Iris pigment epithelial cell (primary cell): ENCODE measurements around the gene IFIT1.

Source experiments
- DNase-seq: peaks from one replicate; pipeline ENCODE4 v3.0.0-alpha.2; 2011; ENCODE audit warnings: low read depth

The IFIT1 gene, protein sequence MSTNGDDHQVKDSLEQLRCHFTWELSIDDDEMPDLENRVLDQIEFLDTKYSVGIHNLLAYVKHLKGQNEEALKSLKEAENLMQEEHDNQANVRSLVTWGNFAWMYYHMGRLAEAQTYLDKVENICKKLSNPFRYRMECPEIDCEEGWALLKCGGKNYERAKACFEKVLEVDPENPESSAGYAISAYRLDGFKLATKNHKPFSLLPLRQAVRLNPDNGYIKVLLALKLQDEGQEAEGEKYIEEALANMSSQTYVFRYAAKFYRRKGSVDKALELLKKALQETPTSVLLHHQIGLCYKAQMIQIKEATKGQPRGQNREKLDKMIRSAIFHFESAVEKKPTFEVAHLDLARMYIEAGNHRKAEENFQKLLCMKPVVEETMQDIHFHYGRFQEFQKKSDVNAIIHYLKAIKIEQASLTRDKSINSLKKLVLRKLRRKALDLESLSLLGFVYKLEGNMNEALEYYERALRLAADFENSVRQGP

DNA sequence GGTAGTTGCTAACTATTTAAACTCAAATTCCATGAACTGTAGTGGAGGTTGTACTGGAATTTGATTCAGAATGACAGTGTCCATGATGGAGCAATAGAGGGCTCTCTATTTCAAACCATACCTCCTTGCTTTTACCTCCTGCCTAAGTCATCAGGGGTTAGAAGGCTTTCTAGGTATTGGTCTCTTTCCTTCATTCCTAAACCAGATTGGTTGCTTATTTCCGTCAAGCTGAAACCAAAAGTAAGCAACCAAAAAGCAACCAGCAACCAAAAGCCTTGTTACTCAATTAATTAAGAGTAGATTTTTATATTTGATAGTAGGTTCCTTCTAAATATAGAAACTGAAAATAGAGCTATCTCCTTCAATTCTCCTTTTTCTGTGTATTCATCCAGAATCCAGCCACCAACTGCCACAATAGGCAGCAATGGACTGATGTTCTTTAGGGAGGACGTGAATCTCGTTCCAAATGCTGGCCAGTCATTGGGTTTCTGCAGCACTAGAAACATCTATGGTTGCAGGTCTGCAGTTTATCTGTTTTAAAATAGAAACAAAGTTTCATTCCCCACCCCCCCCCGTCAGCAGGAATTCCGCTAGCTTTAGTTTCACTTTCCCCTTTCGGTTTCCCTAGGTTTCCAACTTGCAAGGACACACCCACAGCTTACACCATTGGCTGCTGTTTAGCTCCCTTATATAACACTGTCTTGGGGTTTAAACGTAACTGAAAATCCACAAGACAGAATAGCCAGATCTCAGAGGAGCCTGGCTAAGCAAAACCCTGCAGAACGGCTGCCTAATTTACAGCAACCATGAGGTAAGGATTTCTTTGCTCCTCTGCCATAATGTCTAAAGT lies at the start of gene IFIT1:
Gene IFIT1, plus strand, starts transcription at position 717 of the 850 bp plus-strand sequence. Its CDS starts 90 bp downstream, at position 807.
- peak; percentile 93 for DNase-seq

DNA sequence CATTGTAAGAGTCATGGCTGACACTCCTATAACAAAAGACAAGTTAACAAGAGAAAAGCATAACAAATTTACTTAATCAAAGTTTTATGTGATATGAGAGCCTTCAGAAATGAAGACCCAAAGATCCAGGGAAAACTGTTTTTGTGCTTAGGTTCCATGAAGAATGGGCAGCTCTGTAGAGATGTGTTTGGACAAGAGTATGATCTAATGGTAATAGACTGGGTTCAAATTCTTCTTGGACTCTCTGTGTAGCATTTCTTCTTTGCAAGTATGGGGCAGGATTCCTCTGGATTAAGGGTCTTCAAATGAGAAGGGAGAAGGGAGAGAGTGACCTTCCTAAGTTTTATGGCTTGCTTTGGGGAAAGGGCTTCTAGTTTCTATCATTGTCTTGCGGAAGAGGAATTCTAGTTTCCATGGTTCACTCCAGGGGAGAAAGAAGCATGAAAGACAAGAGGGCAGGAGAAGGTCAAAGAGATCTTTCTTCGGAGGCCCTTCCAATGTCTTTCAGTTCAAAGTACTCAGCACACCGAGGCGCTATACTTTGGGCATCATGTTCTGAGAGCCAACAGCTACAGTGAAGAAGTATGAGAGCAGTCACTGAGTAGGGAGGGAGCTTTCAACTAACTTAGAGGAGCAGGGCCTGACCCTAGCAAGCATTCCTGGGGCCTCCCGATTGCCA lies 49.2 kb upstream of the IFIT1 start:
- no peak for DNase-seq

DNA sequence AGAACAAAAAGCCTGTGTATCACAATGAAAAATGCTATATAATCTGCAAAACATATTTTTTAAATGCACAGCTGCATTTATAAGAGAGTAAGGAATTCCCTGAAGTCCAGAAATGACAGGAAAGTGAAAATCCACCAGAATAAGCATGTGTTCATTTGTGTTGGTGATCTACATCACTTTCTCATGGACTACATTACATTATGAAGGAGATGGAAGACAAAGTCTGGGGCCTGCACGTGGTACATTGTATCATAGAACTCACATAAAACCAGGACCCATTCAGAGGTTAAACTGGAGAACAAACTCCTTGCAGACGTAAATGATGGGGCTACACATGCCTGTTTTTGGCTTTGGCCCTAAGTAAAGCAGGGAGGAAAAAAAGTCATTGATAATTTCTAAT lies 48.3 kb upstream of the IFIT1 start:
- DNase-seq: no peak

DNA sequence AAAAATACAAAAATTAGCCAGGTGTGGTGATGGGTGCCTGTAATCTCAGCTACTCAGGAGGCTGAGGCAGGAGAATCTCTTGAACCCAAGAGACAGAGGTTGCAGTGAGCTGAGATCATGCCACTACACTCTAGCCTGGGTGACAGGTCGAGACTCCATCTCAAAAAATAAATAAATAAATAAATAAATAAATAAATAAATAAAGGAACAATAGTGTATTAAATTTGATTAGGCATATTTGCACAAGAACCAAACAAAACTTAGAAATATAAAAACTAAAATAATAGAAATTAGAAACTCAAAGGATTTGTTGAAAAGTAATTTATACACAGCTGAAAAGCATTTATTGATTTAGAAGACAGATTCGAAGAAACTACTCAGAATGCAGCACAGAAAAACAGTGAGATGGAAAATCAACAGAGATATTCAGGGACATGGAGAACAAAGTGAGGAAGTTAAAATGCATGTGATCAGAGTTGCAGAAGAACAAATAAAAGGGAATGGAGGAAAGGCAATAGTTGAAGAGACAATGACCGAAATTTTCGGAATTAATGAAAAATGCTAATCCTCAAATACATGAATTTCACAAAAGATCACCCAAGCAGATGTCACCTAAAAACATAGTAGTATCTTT lies 46.9 kb upstream of the IFIT1 start:
- no peak for DNase-seq

DNA sequence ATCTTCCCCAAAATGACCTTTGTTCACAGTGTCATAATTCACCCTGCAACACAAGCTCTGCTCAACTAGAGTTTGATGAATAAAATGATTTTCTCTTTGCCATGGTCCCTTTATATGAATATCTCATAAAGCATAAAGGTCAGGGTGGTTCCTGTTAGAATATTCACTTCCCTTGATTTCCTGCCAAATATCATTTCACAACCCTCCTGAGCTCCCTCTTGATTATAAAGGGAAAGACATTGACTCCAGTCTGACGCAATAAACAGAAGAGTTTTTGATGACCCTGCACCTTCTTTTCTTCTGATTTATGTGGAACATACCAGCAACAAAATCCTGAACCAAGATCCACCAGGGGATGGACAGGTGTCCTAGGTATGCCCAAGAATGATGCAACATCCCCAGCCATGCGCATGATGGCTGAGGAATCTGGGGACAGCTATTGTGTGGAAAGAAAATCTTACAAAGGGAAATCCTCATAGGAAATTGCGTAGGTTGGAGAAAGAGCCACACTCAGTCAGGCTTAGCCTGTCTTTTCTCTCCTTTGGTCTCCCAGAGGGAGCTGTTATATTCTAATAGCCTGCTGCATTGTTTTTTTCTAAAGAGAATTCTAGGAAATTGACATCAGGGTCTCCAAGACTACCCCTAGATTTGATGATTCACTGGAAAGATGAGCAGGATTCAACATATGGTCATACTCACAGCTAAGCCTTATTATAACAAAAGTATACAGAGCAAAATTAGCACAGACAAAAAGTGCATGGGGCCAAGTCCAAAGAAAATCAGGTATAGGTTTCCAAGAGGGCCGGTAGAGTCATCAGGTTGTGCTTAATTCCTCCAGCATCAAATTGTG lies 45.8 kb upstream of the IFIT1 start:
- peak; percentile 90 for DNase-seq

DNA sequence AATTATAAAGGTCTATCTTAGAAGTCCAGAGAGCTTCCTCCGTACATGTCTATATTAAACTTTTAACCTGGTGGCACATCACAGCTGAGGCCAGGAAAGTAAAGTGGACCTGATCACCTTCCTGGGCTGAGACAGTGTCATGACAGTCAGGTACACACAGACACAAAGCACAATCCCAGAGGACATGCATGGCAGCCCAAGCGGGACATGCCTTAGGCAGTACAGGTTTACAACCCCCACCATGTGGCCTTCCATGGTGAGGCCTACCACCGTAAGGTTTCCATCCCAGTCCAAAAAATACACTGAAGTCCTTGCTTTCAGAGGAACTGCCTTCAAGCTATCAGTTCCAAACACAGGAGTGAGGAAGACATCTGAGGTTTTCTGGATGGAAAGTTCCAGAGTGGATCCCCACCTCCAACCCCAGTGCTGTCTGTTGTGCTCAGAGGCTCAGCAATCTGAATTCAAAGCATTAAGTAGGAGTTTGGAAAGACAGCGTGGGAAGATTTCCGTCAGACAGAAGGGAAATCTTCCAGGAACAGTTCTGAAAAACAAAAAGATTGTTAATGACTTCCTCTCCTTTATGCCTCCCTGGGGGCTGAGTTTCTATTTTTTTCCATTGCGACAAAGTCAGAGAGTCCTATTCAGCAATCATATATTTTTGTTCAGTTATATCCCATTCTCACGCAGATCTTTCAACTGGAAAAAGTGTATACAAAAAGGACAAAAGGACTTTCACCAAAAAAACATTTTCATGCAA lies 44.5 kb upstream of the IFIT1 start:
- no peak for DNase-seq

DNA sequence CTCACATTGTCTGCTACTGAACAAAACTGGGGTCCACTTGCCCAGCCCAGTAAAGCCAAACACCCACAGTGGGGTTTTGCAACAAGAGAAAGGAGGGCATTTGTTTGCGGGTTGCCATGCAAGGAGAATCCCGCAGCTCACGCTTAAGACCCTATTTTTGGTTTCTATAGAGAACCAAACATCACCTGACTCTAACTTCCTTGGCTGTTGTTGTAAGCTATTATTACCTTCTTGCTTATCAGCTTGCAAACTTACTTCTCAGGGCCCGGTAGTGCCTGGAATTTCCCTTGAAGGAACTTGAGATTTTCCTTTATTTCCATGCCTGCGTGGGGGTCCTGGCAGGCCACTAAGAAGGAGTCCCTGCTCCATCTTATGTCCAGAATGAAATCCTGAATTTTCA lies 43.9 kb upstream of the IFIT1 start:
- no peak for DNase-seq

DNA sequence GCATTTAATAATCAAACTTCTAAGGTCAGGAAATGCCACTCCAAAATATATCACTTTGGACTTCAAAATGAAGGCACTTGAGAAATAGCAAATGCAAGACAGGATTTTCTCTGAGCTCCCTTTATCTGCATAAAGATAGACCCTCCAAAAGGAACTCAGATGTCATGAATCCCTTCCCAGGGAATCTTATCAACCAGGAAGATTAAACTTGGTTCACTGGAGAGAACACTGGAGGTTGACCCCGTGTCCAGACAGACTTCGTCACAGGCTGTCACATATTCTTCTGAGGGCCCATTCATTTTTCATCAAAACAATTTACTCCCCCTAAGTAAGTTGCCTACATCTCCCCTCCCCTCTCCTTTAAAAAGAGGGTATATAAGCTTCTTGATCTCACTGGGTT lies 43.4 kb upstream of the IFIT1 start:
- no peak for DNase-seq

DNA sequence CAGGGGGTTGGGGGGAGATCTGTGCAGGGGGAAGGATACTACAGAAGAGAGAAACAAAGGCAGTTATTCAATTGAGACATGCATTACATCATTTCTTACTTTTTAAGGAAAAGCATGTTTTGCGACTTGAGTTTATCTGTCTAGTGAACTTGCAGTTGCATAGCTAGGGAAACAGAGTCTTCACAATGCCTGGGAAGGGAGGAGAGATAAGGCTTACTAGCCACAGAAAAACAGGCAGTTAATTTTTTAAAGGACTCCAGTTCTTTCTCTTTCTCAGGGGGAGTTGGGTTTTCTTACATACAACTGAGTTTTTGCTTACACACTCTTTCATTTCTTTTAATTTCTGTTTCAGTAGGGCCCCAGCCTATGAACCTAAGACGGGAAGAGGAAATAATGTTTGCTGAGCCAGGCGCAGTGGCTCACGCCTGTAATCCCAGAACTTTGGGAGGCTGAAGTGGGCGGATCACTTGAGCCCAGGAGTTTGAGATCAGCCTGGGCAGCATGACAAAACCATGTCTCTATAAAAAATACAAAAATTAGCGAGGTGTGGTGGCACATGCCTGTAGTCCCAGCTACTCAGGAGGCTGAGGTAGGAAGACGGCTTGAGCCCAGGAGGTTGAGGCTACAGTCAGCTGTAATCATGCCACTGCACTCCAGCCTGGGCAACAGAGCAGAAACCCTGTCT lies 41.6 kb upstream of the IFIT1 start:
- peak; percentile 42 for DNase-seq

DNA sequence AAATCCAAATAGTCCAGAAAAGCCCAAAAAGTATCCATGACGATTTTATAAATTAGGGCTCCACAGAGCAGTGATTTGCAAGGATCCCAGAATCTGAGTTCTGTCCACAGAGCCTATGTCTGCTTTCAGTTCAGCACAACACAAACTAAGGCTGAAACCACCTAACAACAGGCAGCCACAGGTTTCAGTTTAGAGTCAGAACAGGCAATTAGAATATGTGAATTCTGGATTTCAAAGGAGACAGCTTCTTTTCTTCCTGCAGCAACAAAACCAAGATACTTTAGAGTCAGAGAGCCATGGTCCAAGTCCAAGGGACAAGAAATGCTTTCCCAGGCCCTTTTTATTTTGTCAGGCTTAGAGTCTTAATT lies 41.0 kb upstream of the IFIT1 start:
- DNase-seq: peak; percentile 63

DNA sequence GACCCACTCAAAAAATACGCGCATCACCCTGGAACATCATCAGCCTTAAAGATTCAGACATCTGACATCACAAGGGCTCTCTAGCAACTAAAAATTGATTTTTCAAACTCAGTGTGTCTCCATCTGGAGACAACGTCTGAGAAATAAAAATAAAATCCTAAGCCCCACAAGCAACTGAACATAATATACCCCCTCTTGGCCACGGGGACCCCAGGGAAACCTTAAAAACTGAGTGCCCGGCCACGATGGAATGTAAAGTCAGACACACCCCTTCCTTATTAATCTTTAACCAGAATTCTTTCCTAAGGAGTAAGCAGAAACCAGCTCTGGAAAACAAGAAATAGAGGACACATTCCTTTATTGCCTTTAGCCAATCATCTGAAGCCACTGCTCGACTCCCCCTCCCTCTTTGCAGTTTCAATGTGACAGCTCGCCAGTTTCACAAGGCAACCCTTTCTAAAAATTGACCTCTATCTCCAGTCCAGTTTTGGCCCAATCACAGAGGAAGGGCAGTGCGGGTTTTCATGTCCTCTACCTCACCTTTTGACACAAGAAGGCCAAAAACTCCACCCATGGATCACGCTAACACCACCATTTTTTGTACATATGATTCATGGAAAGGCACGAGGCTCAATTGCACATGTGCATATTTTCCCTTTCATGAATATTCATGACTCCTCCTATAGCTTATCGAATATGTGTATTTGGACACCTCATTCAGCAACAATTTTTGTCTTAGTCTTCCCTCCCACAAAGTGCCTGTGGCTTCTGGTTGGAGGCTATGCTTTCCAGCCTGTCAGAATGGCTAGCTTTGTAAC lies 40.4 kb upstream of the IFIT1 start:
- DNase-seq: peak; percentile 98

DNA sequence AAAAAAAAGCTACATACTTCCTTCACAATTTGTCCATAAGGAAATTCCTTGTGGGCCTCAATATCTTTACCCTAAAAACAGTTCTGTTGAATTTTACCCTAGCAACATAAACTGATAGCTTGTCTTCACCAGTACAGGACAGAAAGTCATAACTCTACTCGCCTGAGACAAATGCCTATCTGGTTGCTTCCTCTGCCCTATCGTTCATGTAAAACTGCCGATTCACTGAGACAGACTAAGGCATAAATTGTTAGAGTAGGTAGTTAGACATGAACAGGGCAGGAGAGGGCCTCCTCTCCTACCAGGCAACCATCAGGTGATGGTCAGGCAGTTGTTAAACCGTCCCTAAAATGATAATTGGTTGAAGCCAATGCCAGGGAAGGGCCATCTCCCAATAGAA lies 39.6 kb upstream of the IFIT1 start:
- peak; percentile 25 for DNase-seq

DNA sequence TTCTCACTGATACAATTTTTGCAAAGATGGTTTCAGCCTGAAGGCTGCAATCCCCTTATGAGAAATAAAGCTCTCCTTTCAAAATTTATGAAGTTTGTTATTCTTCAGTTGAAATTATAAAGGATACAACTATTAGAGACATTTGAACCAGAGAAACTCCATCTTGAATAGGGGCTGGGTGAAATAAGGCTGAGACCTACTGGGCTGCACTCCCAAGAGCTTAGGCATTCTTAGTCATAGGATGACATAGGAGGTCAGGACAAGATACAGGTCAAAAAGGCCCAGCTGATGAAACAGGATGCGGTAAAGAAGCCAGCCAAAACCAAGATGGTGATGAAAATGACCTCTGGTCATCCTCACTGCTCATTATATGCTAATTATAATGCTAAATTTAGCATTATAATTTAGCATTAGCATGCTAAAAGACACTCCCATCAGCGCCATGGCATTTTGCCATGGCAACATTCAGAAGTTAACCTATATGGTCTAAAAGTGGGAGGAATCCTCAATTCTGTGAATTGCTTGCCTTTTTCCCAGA lies 37.0 kb upstream of the IFIT1 start:
- DNase-seq: peak; percentile 83

DNA sequence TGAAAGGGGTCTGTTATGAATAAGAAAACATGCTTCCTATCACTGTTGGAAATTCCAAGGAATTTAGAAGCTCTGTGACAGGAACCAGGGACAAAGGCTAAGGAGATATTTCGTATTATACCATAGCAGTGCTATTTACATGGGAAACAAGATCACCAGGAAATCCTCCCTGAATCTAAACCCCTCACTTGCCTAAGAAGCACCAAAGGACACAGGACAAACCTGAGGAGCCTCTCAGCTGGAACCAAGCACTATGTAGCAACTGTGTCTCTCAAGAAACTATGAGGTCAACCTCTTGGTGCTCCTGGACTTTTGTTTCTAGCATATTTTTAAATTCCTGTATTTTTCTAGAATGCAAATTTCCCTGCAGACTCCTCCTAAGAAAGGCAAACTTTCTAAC lies 35.3 kb upstream of the IFIT1 start:
- DNase-seq: no peak

DNA sequence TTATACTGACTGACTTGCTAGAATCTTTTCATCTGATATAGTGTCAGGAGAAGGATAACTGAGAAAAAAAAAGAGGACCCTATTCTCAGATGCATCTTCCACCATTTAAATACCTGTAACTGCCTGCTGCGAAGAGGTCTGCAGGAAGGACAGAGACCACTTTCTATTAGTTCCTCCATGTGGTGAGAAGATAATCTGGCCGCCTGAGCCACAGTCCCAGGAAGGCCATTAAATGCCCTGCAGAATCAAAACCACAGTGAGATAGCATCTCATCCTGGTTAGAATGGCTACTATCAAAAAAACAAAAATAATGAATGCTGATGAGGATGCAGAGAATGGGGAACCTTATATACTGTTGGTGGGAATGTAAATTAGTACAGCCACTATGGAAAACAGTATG lies 34.4 kb upstream of the IFIT1 start:
- DNase-seq: no peak

DNA sequence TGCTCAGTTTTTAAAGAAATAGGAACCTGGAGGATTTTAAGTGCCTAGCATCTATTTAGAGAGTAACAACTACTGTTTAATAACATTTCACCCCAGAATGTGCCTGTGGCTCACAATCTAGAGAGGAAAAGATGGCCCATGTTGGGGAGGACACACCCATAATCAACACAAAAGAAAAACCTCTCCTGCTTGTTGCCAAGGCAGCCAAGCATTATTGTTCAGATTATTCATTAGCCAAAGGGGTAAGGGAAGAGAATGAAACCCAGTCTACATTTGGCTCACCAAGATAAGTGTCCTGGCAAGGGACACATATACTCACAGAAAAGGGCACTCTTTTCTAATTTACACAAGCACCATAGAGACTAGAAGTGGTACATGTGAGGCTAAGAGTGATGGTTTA lies 32.3 kb upstream of the IFIT1 start:
- no peak for DNase-seq

DNA sequence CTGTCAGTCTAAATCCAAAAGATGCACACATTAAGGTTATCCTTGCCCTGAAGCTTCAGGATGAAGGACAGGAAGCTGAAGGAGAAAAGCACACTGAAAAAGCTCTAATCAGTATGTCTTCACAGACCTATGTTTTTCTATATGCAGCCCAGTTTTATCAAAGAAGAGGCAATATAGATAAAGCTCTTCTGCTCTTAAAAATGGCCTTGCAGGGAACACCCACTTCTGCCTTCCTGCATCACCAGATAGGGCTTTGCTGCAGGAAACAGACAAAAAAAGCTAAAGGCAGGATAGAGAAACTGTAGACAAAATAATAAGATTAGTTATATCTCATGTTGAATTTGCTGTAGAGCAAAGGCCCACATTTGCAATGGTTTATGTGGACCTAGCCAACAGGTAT lies 29.5 kb upstream of the IFIT1 start:
- DNase-seq: no peak

DNA sequence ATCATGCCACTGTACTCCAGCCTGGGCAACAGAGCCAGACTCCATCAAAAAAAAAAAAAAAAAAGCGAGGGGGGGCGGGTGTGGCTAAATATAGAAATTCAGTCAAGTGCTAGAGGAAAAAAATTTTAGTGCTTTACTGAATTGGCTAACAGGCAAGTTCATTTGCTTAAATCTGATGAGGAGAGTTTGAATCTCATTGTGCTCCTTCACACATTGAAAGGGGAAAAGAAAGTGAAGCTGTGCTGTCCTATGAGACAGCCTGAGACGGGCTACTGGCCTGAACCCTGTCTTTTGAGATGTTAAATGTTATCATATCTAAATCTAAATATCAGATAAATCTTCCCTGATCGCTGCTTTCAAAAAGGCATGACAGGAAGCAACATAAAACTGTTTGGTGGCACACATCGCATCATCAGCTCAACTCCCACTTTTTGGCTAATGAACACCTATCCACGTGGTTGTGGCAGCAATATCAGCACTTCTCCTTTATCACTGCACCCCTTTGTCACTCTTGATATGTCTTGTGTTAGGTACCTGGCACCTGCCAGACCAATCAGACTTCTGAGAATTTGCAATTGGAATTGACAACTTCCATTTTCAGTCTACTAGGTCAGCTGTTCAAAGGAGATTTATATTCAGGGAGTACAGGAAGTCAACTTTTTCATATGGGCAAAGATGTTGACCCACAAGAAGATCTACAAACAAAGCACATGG lies 28.5 kb upstream of the IFIT1 start:
- no peak for DNase-seq
